Stimulated activated naive CD8-positive, alpha-beta T cell treated with anti-CD3 and anti-CD28 coated beads, Interleukin-15, Interleukin-2, amounts not matched to agents 100 ng/mL and 50 ng/mL, for 24 hours (primary cell): ENCODE data around the gene TIMM21.

Experiments
- H3K27ac Mint-ChIP-seq: one replicate; pipeline ENCODE4 v1.8.0; 2021; ENCODE audit warnings: mild to moderate bottlenecking, mixed read lengths
- H3K27me3 Mint-ChIP-seq: one replicate; pipeline ENCODE4 v1.8.0; 2021; ENCODE audit warnings: mixed read lengths
- H3K36me3 Mint-ChIP-seq: one replicate; pipeline ENCODE4 v1.8.0; 2021; ENCODE audit warnings: low read depth, mixed read lengths
- H3K4me1 Mint-ChIP-seq: one replicate; pipeline ENCODE4 v1.8.0; 2021; ENCODE audit warnings: low read depth, mixed read lengths
- H3K4me3 Mint-ChIP-seq: one replicate; pipeline ENCODE4 v1.8.0; 2021; ENCODE audit warnings: mild to moderate bottlenecking, mixed read lengths
- H3K9me3 Mint-ChIP-seq: one replicate; pipeline ENCODE4 v1.8.0; 2021; ENCODE audit warnings: mixed read lengths

The TIMM21 gene

DNA sequence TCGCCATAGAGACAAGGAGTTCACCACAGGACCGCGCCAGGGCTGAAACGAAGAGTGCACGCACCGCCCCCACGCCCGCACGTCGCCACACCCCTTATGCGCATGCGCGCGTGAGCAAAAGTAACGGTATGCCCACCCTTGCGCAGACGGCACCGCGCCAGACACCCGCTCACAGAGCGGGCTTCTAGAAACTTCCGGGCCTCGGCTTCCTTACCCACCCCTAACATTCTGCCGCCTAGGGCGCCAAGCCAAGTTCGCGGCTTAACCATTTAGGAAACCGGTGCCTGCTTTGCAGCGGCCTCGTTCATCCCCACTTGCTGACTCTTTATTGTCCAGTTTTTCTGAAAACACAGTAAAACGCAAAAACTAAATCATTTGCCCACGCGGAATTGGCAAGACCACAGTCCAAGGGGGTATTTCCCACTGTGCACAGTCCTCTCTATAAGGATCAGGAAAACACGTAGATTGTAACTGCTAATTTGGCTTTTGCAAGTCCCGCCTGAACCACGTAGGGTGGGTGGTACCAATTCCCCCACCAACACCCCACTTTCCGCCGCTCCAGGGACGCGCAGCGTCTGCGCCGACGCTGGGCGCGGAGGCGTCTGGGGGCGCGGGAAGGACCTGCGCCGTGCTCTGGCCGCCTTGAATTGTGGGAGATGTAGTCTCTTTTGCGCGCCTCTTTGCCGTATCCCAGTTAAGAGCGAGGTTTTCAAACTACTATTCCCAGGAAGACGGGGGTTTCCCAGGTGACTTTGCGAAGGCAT is at the start of gene TIMM21, which contains the start of gene FBXO15:
Gene TIMM21 (plus strand): TSS at position 745 of the 764 bp plus-strand sequence. CDS start 286 bp downstream, outside the sequence.
Gene FBXO15 (minus strand): TSS at position 56 of the 764 bp plus-strand sequence. CDS start 49 bp downstream, at position 7.
- Mint-ChIP-seq H3K4me1 (peaks cover 59% of the 10 kb centered on the region), H3K27ac (peak within 1 kb of the TSS; percentile 100), H3K9me3 (no peaks in the 10 kb centered on the region), H3K4me3 (peak within 1 kb of the TSS; percentile 96), H3K27me3 (no peaks in the 10 kb centered on the region), H3K36me3 (peaks cover 40% of the 10 kb centered on the region)

DNA sequence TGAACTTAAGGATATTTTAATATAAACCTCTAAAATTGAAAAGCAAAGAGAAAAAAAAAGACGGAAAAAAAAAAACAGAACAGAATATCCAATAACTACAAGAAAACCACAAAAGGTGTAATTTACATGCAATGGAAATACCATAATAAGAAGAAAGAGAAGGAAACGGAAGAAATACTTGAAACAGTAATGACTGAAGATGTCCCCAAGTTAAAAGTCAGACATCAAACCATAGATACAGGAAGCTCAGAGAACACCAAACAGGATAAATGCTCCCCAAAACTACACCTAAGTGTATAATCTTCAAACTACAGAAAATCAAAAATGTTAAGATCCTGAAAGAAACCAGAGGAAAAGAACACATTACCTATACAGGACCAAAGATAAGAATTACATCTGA is 39.9 kb upstream of the TIMM21 start:
- Mint-ChIP-seq H3K4me3 (no peak overlapping the region), H3K27ac (no peak overlapping the region), H3K27me3 (no peaks in the 10 kb centered on the region), H3K4me1 (peaks cover 13% of the 10 kb centered on the region), H3K9me3 (peaks cover 19% of the 10 kb centered on the region), H3K36me3 (peaks cover 10% of the 10 kb centered on the region)

DNA sequence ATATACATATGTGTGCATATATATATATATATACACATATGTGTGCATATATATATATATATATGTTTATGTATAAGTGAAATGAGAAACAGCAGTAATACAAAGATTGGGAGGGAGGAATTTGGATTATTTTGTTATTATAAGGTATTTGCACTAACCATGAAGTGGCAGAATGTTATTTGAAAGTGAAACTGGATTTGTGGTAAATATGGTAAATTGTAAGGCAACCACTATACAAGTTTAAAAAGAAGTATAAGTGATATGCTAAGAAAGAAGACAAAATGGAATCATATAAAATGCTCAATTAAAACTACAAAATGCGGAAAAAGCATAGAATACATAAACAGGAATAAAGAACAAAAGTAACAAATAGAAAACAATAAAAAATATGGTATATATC is 38.2 kb upstream of the TIMM21 start:
- Mint-ChIP-seq H3K27me3 (no peaks in the 10 kb centered on the region), H3K4me3 (no peak overlapping the region), H3K36me3 (peaks cover 10% of the 10 kb centered on the region)

GRCh38 chr18:74110976-74111375 is 37.3 kb upstream of the TIMM21 start:
- Mint-ChIP-seq H3K4me1 (peaks cover 16% of the 10 kb centered on the region), H3K9me3 (peaks cover 19% of the 10 kb centered on the region), H3K27me3 (no peaks in the 10 kb centered on the region), H3K36me3 (peaks cover 10% of the 10 kb centered on the region), H3K27ac (no peak overlapping the region), H3K4me3 (no peak overlapping the region)

More for the DNA sequence above, 38.2 kb upstream of the TIMM21 start:
- Mint-ChIP-seq H3K4me1 (peaks cover 16% of the 10 kb centered on the region), H3K27ac (no peak overlapping the region), H3K9me3 (peaks cover 19% of the 10 kb centered on the region)

- Mint-ChIP-seq H3K36me3 (peaks cover 5% of the 10 kb centered on the region), H3K4me3 (no peak overlapping the region), H3K4me1 (peaks cover 6% of the 10 kb centered on the region), H3K27ac (no peak overlapping the region), H3K27me3 (no peaks in the 10 kb centered on the region), H3K9me3 (peaks cover 13% of the 10 kb centered on the region)
Measured at GRCh38 chr18:74113711-74114110, 34.6 kb upstream of the TIMM21 start.

DNA sequence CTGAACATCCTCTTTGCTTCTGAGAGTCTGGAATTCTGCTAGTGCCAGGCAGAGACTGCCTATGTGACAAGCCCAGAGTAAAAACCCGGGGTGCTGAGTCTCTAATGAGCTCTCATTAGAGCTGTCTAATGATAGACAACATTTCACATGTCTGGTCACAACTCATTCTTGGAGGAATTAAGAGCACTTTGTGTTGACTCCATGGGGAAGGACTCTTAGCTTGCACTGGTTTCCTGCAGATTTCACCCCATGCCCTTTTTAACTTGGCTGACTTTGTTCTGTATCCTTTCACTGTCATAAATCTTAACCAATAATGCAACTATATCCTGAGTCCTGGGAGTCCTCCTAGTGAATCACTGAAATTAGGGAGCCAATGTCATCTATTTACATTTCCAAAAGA is 34.2 kb upstream of the TIMM21 start:
- H3K4me1 Mint-ChIP-seq, result peaks cover 4% of the 10 kb centered on the region
- peaks cover 9% of the 10 kb centered on the region for H3K9me3 Mint-ChIP-seq
- no peaks in the 10 kb centered on the region for H3K27me3 Mint-ChIP-seq
- peaks cover 1% of the 10 kb centered on the region for H3K36me3 Mint-ChIP-seq
- no peak overlapping the region for H3K27ac Mint-ChIP-seq
- H3K4me3 Mint-ChIP-seq, result no peak overlapping the region

DNA sequence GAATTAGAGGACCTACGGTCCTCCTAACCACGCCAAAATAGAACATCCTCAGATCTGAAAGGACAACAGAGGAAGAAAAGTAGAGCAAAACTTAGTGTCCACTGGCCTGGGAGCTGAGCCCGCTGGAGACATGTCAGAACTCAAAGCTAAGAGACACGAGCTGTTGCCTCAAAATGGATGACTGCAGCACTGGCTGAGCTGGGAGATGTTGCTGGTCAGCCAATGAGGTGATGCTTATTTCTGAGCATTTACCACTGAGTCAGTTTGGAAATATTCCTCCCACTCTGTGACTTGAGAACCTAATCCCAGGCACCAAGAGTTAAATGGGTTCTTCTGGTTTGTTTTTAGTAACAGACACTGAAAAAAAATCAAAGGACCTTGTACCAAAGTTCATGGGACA is 33.3 kb upstream of the TIMM21 start:
- H3K36me3 Mint-ChIP-seq, result no peaks in the 10 kb centered on the region
- no peak overlapping the region for H3K27ac Mint-ChIP-seq
- peaks cover 5% of the 10 kb centered on the region for H3K4me1 Mint-ChIP-seq

DNA sequence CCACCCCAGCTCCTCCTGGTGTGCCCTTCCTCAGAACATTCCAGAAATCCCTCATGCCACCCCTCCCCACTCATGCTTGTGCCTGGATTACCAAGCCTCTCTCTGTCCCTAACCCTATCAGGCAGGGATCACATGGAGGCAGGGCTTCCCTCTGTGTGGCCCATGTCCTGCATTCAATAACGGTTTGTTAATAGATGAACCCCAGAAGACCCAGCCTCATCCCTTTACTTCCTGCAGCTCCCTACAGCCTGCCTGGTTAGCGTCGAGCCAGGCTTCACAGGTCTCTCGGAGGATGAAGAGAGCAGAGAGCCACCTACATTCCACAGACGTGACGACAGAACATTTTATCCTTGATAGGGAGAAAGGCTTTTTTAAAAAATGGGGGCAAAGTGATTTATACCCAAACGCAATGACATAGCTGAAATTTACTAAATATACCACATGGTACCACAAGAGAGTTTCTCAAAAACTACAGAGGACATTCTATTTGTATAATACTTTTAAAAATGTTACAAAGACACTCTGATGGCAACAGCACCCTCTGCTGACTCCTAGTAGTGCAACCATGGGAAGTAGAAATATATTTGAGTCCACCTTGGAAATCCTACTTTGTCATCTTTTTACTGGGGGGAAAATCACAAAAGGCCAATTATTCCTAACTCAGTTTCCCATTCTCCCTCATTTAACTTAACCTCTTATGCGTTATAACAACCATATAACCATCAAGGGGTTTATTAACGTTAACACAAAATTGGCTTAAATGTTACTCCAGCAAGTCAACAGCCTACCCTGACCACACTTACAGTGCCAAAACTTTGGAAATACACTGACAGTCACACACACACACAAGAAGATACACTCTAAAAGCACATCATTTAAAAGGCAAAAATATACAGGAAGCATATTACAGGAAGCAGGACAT is 31.4 kb upstream of the TIMM21 start:
- H3K9me3 Mint-ChIP-seq, result peaks cover 5% of the 10 kb centered on the region
- no peaks in the 10 kb centered on the region for H3K27me3 Mint-ChIP-seq

More for the DNA sequence above, 33.3 kb upstream of the TIMM21 start:
- H3K27me3 Mint-ChIP-seq, result no peaks in the 10 kb centered on the region
- no peak overlapping the region for H3K4me3 Mint-ChIP-seq
- H3K9me3 Mint-ChIP-seq, result peaks cover 5% of the 10 kb centered on the region

DNA sequence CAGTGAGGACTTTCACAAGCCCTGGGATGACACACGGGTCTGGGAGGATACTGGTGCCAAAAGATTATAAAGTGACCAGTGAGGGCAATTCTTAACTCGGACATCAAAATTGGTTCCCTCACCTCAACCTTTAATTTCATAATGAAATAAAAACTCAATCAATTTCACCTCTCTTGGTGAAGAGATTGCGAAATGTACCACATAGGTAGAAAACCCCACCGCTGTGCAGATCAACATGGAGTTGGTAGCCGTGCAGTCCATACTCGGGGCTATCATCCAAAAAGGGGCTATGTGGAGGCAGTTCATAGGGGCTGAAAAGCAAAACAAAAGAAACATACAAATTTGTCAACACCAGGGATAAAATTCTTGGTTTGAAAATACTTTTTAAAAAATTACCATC is 25.1 kb upstream of the TIMM21 start:
- Mint-ChIP-seq H3K27ac (no peak overlapping the region), H3K4me3 (no peak overlapping the region), H3K36me3 (no peaks in the 10 kb centered on the region), H3K9me3 (no peaks in the 10 kb centered on the region), H3K27me3 (no peaks in the 10 kb centered on the region), H3K4me1 (peaks cover 15% of the 10 kb centered on the region)

More for the DNA sequence above, 31.4 kb upstream of the TIMM21 start:
- H3K4me1 Mint-ChIP-seq, result peaks cover 18% of the 10 kb centered on the region
- H3K27ac Mint-ChIP-seq, result no peak overlapping the region
- H3K4me3 Mint-ChIP-seq, result no peak overlapping the region
- no peaks in the 10 kb centered on the region for H3K36me3 Mint-ChIP-seq

GRCh38 chr18:74124642-74125041 is 23.7 kb upstream of the TIMM21 start:
- no peaks in the 10 kb centered on the region for H3K9me3 Mint-ChIP-seq
- H3K4me3 Mint-ChIP-seq, result no peak overlapping the region
- H3K36me3 Mint-ChIP-seq, result no peaks in the 10 kb centered on the region
- no peaks in the 10 kb centered on the region for H3K27me3 Mint-ChIP-seq
- H3K4me1 Mint-ChIP-seq, result peaks cover 15% of the 10 kb centered on the region
- H3K27ac Mint-ChIP-seq, result no peak overlapping the region

DNA sequence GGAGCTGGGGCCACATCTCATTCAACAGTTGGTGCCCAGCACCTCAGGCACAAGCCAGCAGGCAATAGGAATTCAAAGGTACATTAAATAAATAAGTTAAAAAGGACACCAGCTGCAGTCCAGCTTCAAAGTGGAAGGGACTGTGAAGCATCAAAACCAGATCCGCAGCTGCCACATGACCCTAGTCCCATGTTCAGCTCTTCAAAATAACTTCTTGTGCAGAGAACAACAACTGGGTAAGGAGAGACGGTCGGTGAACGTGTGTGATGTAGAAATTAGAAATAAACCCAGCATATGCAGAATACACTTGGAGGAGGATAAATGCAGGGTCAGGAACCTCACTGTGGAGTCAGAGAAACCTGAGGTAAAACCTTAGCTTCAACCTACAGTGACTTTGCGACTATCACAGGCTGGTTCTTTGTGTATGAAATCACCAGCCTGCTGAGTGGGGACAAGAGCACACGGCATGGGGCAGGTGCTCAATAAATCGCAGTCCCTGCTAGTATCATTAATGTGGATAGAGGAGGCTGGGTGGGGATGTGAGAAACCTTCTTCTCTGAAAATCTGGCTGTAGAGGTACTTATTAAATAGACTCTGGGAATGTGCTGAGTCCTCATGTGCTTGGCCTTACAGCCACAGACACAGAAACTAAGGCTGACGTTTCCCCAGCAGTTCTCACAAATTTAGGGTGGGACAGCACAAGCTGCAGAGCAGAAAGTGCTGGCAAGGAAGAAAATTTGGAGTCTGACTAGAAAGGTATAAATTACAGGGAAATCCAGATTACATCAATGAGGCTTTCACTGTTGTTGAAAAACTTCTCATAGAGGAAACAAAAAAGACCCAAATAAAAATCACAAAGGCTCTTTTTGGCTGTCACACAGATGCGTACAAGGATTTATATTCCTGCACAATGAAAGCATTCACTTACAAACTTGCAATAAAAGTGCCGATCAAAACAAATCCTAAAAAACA is 21.4 kb upstream of the TIMM21 start:
- H3K4me3 Mint-ChIP-seq, result no peak overlapping the region
- no peak overlapping the region for H3K27ac Mint-ChIP-seq
- H3K36me3 Mint-ChIP-seq, result no peaks in the 10 kb centered on the region
- no peaks in the 10 kb centered on the region for H3K27me3 Mint-ChIP-seq
- H3K4me1 Mint-ChIP-seq, result peaks cover 7% of the 10 kb centered on the region
- H3K9me3 Mint-ChIP-seq, result no peaks in the 10 kb centered on the region

DNA sequence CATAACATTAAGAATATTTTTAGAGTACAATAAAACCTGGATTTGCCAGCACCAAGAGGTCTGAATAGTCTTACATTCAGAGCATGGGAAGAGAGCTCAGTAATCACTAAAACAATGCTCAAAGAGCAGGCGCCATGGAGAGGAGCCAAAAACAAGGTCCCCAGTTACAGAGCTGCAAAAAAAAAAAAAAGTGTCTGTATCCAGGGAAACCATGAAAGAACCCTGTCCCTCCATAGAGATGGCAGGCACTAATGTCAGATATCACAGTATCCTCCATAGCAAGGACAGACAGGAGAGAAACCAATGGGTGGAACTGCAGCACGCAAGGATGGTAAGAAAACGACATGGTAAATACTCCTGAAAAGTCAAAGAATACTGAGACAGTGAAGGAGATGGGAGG is 20.2 kb upstream of the TIMM21 start:
- peaks cover 7% of the 10 kb centered on the region for H3K4me1 Mint-ChIP-seq
- H3K4me3 Mint-ChIP-seq, result no peak overlapping the region
- no peaks in the 10 kb centered on the region for H3K9me3 Mint-ChIP-seq
- H3K36me3 Mint-ChIP-seq, result no peaks in the 10 kb centered on the region
- no peak overlapping the region for H3K27ac Mint-ChIP-seq
- no peaks in the 10 kb centered on the region for H3K27me3 Mint-ChIP-seq

DNA sequence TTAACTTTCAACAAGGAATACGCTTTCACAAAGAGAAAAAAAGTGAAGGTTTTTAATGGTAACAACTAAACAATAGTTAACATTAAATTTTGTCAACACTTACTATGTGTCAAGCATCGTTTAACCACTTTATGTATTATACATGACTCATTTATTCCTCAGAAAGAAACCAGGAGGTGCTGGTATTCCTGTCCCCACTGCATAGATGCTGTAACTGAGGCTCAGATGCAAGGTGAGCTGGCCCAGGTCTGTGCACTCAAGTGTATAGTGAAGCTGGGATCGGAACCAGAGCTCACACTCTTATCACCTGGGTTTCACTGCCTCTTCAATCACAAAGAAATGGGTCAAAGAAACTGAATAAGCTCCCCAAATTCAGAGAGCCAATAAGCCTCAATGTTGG is 17.2 kb upstream of the TIMM21 start:
- Mint-ChIP-seq H3K27ac (no peak overlapping the region), H3K36me3 (no peaks in the 10 kb centered on the region), H3K9me3 (no peaks in the 10 kb centered on the region), H3K4me1 (peaks cover 7% of the 10 kb centered on the region), H3K4me3 (no peak overlapping the region), H3K27me3 (no peaks in the 10 kb centered on the region)

DNA sequence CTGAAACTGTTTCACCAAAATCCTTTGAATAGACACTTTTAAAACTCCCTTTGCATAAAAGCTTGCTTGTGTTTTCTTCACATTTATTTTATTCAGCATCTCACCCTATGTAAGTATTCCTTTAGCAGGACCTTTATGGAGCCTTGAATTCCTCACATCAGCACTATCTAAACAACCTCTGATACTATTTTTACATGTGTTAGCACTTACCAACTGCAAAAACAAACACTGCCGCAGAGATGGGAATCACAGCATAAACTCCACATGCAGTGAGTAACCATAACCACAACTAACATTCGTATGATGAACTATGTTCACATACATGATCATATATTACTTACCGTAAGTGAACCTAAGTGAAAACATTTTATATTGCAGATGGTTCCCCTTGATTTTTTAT is 16.1 kb upstream of the TIMM21 start:
- Mint-ChIP-seq H3K36me3 (no peaks in the 10 kb centered on the region), H3K9me3 (no peaks in the 10 kb centered on the region), H3K4me1 (peaks cover 7% of the 10 kb centered on the region), H3K4me3 (no peak overlapping the region), H3K27ac (no peak overlapping the region), H3K27me3 (no peaks in the 10 kb centered on the region)
